ENCODE data around the gene TEX26. TPM values are rescaled to one million over a fixed set of nuclear protein-coding genes. Genes with fewer than 3 reads are reported as not detected.

Gene TEX26
- total RNA-seq, 2 experiments from 2014 or later, result not detected

DNA sequence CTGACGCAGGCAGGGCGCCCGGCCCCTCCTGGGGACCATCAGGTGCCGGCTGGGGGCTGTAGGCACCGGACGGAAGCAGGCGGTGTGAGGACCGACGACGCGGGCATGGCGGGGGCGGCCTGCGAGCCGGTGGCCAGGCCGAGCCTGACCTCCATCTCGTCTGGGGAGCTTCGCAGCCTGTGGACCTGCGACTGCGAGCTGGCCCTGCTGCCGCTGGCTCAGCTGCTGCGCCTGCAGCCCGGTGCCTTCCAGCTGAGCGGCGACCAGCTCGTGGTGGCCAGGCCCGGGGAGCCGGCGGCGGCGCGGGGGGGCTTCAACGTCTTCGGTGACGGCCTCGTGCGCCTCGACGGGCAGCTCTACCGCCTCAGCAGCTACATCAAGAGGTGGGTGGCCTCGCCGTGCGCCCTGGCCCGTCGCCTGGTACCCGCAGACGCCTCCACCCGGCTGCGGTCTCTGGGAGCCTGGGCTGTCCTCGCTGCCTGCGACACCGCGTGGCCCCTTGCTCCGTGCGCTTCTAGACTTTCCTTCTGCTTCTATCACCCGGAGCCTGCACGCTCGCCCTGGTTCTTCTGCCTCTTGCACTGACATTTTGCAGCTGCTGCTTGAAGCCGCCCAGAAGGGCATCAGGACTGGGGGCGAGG lies 25.9 kb upstream of the TEX26 start:
- POLR2A ChIA-PET, result no interaction called here
- Histone ChIP-seq H3K4me3 (ENCODE audit: low read length) (no peak overlapping the region), H3K27me3 (ENCODE audit: control insufficient read depth in 1 of 2, insufficient read depth in 2 of 2, low read length in 2 of 2) (peaks cover 35 to 60% of the 10 kb centered on the region in 2 experiments), H3K27ac (ENCODE audit: low read depth in 1 of 2, low read length in 2 of 2) (no peak overlapping the region), H3K4me1 (ENCODE audit: insufficient read depth, low read length) (peaks cover 6% of the 10 kb centered on the region), H3K9me3 (ENCODE audit: control insufficient read depth in 1 of 2, insufficient read depth in 1 of 2, low read length in 2 of 2) (peaks cover 0 to 14% of the 10 kb centered on the region in 2 experiments), H3K36me3 (ENCODE audit: insufficient read depth, low read length) (no peaks in the 10 kb centered on the region)
- Mint-ChIP-seq H3K36me3 (ENCODE audit: low read depth) (no peaks in the 10 kb centered on the region), H3K9me3 (no peaks in the 10 kb centered on the region), H3K4me3 (no peak overlapping the region), H3K27ac (no peak overlapping the region), H3K4me1 (ENCODE audit: low read depth) (no peaks in the 10 kb centered on the region), H3K27me3 (peaks cover 74% of the 10 kb centered on the region)
- ATAC-seq (ENCODE audit: poor library complexity) (no peak), DNase-seq (no peak)
- CTCF ChIA-PET, result no interaction called here
- intact Hi-C loops (cut with DNase I, micrococcal nuclease), result no loop called here
- TF ChIP-seq, protein P1, sequence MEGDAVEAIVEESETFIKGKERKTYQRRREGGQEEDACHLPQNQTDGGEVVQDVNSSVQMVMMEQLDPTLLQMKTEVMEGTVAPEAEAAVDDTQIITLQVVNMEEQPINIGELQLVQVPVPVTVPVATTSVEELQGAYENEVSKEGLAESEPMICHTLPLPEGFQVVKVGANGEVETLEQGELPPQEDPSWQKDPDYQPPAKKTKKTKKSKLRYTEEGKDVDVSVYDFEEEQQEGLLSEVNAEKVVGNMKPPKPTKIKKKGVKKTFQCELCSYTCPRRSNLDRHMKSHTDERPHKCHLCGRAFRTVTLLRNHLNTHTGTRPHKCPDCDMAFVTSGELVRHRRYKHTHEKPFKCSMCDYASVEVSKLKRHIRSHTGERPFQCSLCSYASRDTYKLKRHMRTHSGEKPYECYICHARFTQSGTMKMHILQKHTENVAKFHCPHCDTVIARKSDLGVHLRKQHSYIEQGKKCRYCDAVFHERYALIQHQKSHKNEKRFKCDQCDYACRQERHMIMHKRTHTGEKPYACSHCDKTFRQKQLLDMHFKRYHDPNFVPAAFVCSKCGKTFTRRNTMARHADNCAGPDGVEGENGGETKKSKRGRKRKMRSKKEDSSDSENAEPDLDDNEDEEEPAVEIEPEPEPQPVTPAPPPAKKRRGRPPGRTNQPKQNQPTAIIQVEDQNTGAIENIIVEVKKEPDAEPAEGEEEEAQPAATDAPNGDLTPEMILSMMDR (IDR thresholded peaks at IDR 0.05), result no peak

DNA sequence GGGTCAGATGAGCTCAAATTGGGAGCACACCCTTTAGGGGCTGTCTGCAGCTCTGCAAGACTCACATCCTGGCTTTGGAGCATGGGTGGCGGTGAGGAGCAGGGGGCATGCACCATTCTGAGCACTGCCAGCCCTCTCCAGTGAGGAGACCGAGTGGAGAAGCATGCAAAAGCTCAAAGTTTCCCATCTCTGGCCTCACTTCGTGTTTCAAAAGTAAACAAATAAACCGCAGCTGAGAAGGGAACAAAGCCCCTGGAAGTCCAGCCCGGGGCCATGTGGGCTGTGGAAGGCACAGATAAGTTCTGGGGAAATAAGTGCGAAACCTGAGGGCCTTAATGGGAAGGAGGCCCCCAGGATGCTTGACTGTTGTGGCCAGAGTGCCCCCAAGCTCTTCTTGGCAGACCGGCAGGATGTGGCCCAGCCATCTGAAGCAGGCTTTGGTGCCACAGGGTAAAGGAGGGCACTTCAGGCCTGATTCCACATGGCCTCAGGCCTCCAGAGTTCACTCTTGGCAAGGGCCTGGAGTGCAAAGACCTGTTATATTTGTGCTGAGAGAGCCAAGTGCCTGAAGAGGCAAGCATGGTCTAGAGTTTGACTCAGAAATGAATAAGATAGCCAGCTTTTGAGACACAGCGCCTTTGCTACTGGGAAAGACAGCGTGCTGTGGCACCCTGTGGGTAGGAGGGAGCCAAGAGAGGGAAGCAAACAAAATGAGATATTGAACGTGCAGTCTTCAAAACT lies 25.2 kb upstream of the TEX26 start:
- intact Hi-C loops (cut with DNase I, micrococcal nuclease), result no loop called here
- Mint-ChIP-seq H3K9me3 (no peaks in the 10 kb centered on the region), H3K36me3 (ENCODE audit: low read depth) (no peaks in the 10 kb centered on the region), H3K27me3 (peaks cover 77% of the 10 kb centered on the region), H3K4me1 (ENCODE audit: low read depth) (no peaks in the 10 kb centered on the region), H3K27ac (no peak overlapping the region), H3K4me3 (no peak overlapping the region)
- ATAC-seq (ENCODE audit: poor library complexity), result no peak
- H3K27ac ChIP-seq (ENCODE audit: low read depth in 1 of 2, low read length in 2 of 2), result no peak overlapping the region
- no peaks in the 10 kb centered on the region for H3K36me3 ChIP-seq (ENCODE audit: insufficient read depth, low read length)
- H3K4me3 ChIP-seq (ENCODE audit: low read length), result no peak overlapping the region
- H3K27me3 ChIP-seq (ENCODE audit: control insufficient read depth in 1 of 2, insufficient read depth in 2 of 2, low read length in 2 of 2), result peaks cover 35 to 56% of the 10 kb centered on the region in 2 experiments
- peaks cover 6% of the 10 kb centered on the region for H3K4me1 ChIP-seq (ENCODE audit: insufficient read depth, low read length)
- CTCF ChIA-PET, result no interaction called here
- POLR2A ChIA-PET, result no interaction called here
- H3K9me3 ChIP-seq (ENCODE audit: control insufficient read depth in 1 of 2, insufficient read depth in 1 of 2, low read length in 2 of 2), result peaks cover 0 to 14% of the 10 kb centered on the region in 2 experiments
- no peak for DNase-seq
- TF ChIP-seq, protein P1 (IDR thresholded peaks at IDR 0.05), result no peak

DNA sequence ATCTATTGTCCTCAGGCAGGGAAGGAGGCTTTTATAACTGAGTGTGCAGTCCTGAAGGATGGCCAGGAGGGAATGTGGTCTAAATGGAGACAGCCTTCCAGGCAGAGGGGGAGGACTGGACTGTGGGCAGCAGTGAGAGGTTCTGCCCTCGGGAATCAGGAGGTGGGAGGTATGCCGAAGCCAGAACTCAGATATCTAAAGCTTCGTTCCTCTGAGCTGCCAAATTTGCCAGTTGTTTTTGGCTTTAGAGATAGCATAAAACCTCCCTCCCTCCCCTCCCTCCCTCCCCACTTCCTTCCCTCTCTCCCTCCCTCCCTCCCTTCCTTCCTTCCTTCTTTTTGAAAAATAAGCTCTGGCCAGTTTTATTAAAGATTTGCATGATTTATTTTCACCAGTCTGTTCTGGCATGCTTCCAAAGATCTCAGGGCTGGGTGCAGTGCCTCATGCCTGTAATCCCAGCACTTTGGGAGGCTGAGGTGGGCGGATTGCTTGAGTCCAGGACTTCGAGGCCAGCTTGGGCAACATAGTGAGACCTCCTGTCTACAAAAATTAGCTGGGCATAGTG lies 24.0 kb upstream of the TEX26 start:
- ATAC-seq (ENCODE audit: poor library complexity), result no peak
- intact Hi-C loops (cut with DNase I, micrococcal nuclease), result no loop called here
- Mint-ChIP-seq H3K36me3 (ENCODE audit: low read depth) (no peaks in the 10 kb centered on the region), H3K27ac (no peak overlapping the region), H3K9me3 (no peaks in the 10 kb centered on the region), H3K27me3 (peaks cover 74% of the 10 kb centered on the region), H3K4me3 (no peak overlapping the region), H3K4me1 (ENCODE audit: low read depth) (no peaks in the 10 kb centered on the region)
- Histone ChIP-seq H3K27ac (ENCODE audit: low read depth in 1 of 2, low read length in 2 of 2) (no peak overlapping the region), H3K4me1 (ENCODE audit: insufficient read depth, low read length) (peaks cover 6% of the 10 kb centered on the region), H3K4me3 (ENCODE audit: low read length) (no peak overlapping the region), H3K9me3 (ENCODE audit: control insufficient read depth in 1 of 2, insufficient read depth in 1 of 2, low read length in 2 of 2) (peaks cover 0 to 14% of the 10 kb centered on the region in 2 experiments), H3K27me3 (ENCODE audit: control insufficient read depth in 1 of 2, insufficient read depth in 2 of 2, low read length in 2 of 2) (peaks cover 30 to 52% of the 10 kb centered on the region in 2 experiments), H3K36me3 (ENCODE audit: insufficient read depth, low read length) (no peaks in the 10 kb centered on the region)
- TF ChIP-seq, protein P1 (IDR thresholded peaks at IDR 0.05), result no peak
- CTCF ChIA-PET, result no interaction called here
- DNase-seq, result no peak
- POLR2A ChIA-PET, result no interaction called here
